Left renal pelvis (tissue), 4 donors: ENCODE measurements around the gene CHD6. TPM values are rescaled to one million over a fixed set of nuclear protein-coding genes. Genes with fewer than 3 reads are reported as not detected.

Experiments
- DNase-seq, 4 donors: peaks; one replicate each; pipeline ENCODE4 v3.0.0-alpha.2; 2013; ENCODE audit warnings: low read depth in 4 of 4, low spot score in 3 of 4
- polyA plus RNA-seq, 4 donors: library from polyadenylated mRNA; unstranded; fragments of 120-200 nt; gene quantifications; one replicate each; pipeline ENCODE4 v1.2.1, GENCODE V29; 2013; ENCODE audit not compliant: insufficient read length in 4 of 4

CHD6 gene
- polyA plus RNA-seq, 4 donors = 41.3 to 53.4 (median 52.0) TPM

- DNase-seq = no peak
These were observed 30.7 kb downstream of the CHD6 start for GRCh38 chr20:41587523-41587922.

GRCh38 chr20:41586772-41587171 lies 31.4 kb downstream of the CHD6 start:
- no peak for DNase-seq

GRCh38 chr20:41580350-41580749 lies 37.8 kb downstream of the CHD6 start:
- no peak for DNase-seq

- DNase-seq = no peak
These were observed 40.8 kb downstream of the CHD6 start for GRCh38 chr20:41577129-41578009.

GRCh38 chr20:41575412-41575811 lies 42.8 kb downstream of the CHD6 start:
- DNase-seq = no peak

- DNase-seq = no peak
These were observed 43.3 kb downstream of the CHD6 start for GRCh38 chr20:41574802-41575389.

GRCh38 chr20:41573955-41574354 lies 44.2 kb downstream of the CHD6 start:
- DNase-seq = no peak

GRCh38 chr20:41572010-41572572 lies 46.1 kb downstream of the CHD6 start:
- no peak for DNase-seq

- no peak for DNase-seq
These were observed 47.2 kb downstream of the CHD6 start for GRCh38 chr20:41571006-41571405.

GRCh38 chr20:41570557-41570956 lies 47.6 kb downstream of the CHD6 start:
- no peak for DNase-seq

- DNase-seq = no peak
These were observed 50.6 kb downstream of the CHD6 start for GRCh38 chr20:41567615-41568014.

GRCh38 chr20:41566896-41567527 lies 51.2 kb downstream of the CHD6 start:
- DNase-seq = no peak

- no peak for DNase-seq
These were observed 55.1 kb downstream of the CHD6 start for GRCh38 chr20:41563087-41563486.

GRCh38 chr20:41560970-41561369 lies 57.2 kb downstream of the CHD6 start:
- DNase-seq = no peak

- no peak for DNase-seq
These were observed 58.5 kb downstream of the CHD6 start for GRCh38 chr20:41559658-41560057.

- DNase-seq = no peak
These were observed 64.9 kb downstream of the CHD6 start for GRCh38 chr20:41553142-41553879.

- no peak for DNase-seq
These were observed 65.7 kb downstream of the CHD6 start for GRCh38 chr20:41552295-41553068.

GRCh38 chr20:41551011-41551705 lies 67.0 kb downstream of the CHD6 start:
- no peak for DNase-seq

GRCh38 chr20:41547221-41547620 lies 71.0 kb downstream of the CHD6 start:
- no peak for DNase-seq
